ENCODE measurements around the gene CD33.
A peak's percentile ranks its signal among the peaks of the same experiment; 100 is the strongest.

Gene CD33

DNA sequence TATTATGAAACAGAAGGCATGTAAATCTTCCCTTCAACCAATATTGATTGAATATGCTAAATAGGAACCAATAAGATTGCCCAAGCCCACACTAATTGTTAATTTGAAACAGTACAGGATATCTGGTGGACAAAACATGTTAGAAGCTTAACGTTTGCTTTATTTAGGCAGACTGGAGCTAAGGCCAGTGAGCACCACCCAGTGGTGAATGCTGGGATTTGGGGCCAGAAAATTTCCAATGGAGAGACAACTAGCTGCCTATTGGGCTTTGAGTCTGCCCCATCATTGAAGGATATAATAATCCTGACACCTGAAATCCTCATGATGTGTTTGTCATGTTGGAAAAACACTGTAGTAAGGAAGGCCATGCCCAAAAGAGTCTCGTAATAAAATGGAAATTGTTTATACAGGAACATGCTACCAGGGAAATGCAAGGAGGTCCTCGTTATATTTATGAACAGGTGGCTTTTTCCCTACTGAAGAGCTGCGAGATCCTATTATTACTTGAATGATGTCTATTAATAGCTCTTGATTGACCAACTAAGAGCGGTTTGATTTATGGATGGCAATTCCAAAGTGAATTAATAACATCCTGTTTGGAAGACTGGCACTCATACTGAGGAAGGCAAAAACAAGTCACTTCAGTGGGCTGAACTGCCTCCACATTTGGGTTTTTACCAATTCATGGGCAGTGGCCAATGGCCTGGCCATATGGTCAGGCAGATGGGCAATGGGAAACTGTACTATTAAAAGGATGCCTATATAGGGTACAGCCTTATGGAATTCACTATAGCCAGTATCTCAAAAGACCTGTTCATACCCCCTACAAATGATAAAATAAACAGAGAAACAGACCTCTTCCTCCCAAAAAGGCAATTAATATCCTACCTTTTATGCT is 34.7 kb downstream of the CD33 start:
- DNase-seq = peak; percentile 1

DNA sequence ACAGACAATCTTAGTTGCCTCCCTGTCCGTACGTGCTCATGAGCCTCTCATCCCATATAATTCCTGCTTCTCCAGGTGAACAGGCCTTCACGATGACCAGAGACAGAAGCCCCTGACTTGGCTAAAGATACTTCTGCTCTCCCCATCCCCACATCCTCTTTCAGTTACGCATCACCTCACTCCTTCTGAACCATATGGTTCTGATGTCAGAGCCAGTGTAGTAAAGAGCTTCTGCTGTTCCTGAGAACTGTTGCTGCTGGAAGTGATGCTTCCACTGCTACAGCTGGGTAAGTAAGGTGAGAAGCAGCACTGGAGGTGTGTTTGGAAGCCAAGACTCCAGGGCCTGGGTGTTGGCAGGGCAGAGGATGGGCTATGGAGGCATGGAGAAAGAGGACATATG is 38.9 kb downstream of the CD33 start:
- DNase-seq = no peak

DNA sequence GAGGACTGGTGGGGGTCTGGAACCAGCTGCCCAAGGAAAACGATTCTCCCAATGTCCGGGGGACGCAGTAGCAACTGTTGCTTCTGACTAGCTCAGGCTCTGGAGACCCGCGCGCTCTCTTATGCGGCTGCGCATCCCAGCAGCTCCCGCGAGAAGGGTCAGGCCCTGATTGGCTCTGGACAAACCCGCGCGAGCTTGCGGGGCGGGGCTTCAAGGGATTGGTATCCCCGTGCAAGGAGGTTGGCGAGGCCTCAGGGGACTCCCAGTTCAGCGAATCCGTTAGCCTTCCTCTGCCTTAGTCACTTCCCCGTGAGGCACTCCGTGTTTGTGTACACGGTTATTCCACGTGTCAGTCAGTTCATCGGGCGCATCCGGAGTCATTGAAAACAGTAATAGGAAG is 46.2 kb downstream of the CD33 start:
- DNase-seq = no peak

DNA sequence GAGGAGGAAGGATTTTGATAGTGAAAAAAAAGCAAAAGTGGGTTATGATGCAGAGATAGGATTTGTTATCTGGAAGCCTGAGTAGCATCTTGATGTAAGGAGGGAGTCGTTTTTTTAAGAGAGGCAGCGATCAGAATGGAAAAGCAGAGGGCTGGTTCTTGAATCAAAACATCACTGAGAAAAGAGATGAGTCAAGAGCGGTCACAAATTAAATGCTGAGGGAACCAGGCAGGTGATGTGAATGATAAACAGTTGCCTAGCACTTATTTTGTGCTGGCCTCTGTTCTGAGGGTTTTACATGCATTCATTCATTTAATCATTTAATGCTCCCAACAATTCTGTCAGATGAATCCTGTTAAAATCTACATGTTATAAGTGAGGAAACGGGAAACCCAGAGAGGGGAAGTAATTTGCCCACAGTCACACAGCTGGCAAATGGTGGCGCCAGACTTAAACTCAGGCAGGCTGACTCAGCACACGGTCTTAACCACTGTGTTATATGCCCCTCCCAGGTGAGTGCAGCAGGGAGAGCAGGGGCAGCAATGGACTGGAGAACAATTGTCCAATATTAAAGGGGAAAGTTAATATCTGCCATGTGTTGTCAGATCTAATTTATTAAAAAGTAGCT is 47.4 kb downstream of the CD33 start:
- no peak for DNase-seq

DNA sequence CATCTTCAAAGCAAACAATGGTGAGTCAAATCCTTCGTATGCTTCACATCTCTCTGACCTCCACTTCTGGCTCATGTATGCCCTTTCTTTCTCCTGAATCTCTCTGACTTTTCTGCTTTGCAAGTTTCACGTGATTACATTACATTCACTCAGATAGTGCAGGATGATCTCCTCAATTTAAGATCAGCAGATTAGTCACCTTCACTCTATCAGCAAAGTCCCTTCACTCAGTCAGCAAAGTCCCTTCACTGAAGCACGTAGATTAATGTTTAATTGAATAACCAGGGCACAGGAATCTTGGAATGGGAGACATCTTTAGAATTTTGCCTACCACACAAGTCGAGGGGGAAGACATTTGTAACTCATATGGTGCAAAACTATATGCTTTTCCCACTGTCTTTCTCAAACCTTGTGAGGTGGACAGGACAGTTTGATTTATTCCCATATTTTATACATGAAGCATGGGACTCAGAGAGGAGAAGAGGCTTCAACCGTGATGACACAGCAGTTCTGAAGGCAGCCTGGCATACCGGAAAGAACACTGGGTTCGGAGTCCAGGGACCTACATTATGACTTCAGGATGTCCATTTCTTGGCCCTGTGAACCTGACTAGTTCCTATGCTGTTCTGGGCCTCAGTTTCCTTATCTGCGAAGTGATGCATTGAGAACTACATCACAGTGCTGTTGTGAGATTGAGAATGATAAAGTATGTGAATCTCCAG is 49.3 kb downstream of the CD33 start:
- DNase-seq = no peak

DNA sequence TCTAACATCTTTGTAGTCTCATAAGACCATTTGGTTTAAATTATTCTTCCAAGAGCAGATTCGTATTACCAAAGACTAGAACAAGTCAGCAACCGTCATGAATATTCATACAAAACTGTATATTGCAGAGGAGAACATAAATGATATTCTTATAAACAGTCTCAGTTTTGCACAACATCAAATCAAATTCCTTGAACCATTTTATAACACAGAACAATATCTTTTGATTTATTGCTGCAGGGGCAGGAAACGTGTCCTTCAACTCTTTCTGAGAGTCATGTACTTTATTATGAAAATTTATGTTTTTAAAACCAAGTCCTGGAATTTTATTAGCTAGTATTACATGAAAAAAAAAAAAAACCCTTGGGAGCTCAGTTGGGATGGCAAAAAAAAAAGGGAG is 52.2 kb downstream of the CD33 start:
- no peak for DNase-seq

DNA sequence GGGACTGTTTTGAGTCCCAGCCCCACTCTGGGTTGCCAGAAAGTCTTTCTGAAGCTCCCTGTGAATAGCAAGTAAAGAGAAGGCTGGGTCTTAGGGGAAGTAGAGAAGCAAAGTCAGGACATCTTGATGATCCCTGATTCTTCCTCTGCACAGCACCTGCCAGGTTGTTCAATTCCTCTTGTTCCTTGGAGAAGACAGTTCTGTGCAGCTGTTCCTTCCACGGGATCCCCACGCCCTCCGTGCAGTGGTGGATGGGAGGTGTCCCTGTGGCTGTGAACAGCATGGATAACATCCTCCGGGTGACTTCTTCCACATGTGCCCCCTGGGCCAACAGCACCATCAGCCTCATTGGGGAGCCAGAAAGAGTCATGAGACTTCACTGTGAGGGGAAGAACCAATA is 57.5 kb downstream of the CD33 start:
- DNase-seq = no peak

DNA sequence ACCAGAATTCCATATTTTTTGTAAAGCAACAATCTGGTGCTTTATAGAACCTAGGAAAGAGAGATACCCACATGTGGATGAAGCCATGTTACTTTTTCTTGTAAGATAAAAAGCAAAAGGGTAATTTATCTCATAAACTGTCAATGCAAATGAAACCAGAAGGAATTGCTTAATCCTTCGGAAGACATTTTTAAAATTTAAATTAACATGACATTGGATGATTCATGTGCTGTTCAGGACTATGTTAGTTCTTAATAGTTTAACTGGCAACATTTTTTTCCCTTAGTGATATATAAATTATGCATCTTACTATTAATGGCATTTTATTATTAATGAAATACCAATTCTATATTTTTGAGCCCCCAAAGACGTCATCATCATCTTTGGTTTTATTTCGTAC is 60.8 kb downstream of the CD33 start:
- DNase-seq = no peak

All from NCI-H1105 treated with DMSO at 0.1 percent for 48 hours (cell line).